CD4-positive, CD25-positive, alpha-beta regulatory T cell (primary cell): ENCODE results near the gene PJA2. TPM values are rescaled to one million over a fixed set of nuclear protein-coding genes. Genes with fewer than 3 reads are reported as not detected.

ENCODE experiments used
- ATAC-seq, 2 donors: fragments of 150-1000 bp; cut with Tn5 transposase; one replicate each; pipeline ENCODE4 v1.10.0; 2021; ENCODE audit warnings: low read depth in 2 of 2, moderate number of reproducible peaks in 2 of 2, moderate library complexity in 1 of 2
- DNase-seq, 3 donors: peaks; one replicate each; pipeline versions ENCODE4 v3.0.0 to v3.0.0-alpha.2; 2012 to 2022; ENCODE audit warnings: mixed read lengths in 1 of 3
- H3K27ac ChIP-seq: one replicate; pipeline ENCODE4 v1.7.0; 2013; ENCODE audit warnings: mild to moderate bottlenecking, low read length; ENCODE audit not compliant: insufficient read depth, poor library complexity, severe bottlenecking
- H3K27me3 ChIP-seq: one replicate; pipeline ENCODE4 v1.7.0; 2013; ENCODE audit warnings: low read length; ENCODE audit not compliant: control insufficient read depth, insufficient read depth
- H3K36me3 ChIP-seq: one replicate; pipeline ENCODE4 v1.7.0; 2013; ENCODE audit warnings: mild to moderate bottlenecking, low read length, moderate library complexity; ENCODE audit not compliant: control insufficient read depth, insufficient read depth
- H3K4me1 ChIP-seq: 2 replicates; pipeline ENCODE4 v1.7.0; 2013; ENCODE audit warnings: mild to moderate bottlenecking, low read length; ENCODE audit not compliant: insufficient read depth, control insufficient read depth, poor library complexity, severe bottlenecking
- H3K4me3 ChIP-seq: one replicate; pipeline ENCODE4 v1.7.0; 2013; ENCODE audit warnings: low read depth, mild to moderate bottlenecking, low read length, moderate library complexity
- H3K9me3 ChIP-seq, 2 experiments: 1 replicate in 1 of 2; 2 replicates in 1 of 2; pipeline ENCODE4 v1.7.0; 2013; ENCODE audit warnings: low read length in 2 of 2, mild to moderate bottlenecking in 1 of 2, moderate library complexity in 1 of 2; ENCODE audit not compliant: control insufficient read depth in 2 of 2
- H3K27ac Mint-ChIP-seq, 3 donors: one replicate each; pipeline ENCODE4 v1.8.0; 2020 to 2022; ENCODE audit warnings: mild to moderate bottlenecking in 3 of 3, mixed read lengths in 3 of 3, moderate library complexity in 2 of 3
- H3K27me3 Mint-ChIP-seq: one replicate; pipeline ENCODE4 v1.8.0; 2022; ENCODE audit warnings: mild to moderate bottlenecking, mixed read lengths
- H3K36me3 Mint-ChIP-seq: one replicate; pipeline ENCODE4 v1.8.0; 2020; ENCODE audit warnings: mixed read lengths
- H3K4me1 Mint-ChIP-seq, 4 donors: one replicate each; pipeline ENCODE4 v1.8.0; 2020 to 2022; ENCODE audit warnings: mixed read lengths in 4 of 4, mild to moderate bottlenecking in 1 of 4
- H3K4me3 Mint-ChIP-seq, 4 donors: one replicate each; pipeline ENCODE4 v1.8.0; 2020 to 2022; ENCODE audit warnings: mild to moderate bottlenecking in 4 of 4, mixed read lengths in 4 of 4, moderate library complexity in 3 of 4
- H3K9me3 Mint-ChIP-seq, 7 donors: one replicate each; pipeline ENCODE4 v1.8.0; 2020 to 2022; ENCODE audit warnings: mixed read lengths in 7 of 7, mild to moderate bottlenecking in 3 of 7, moderate library complexity in 2 of 7
- polyA plus RNA-seq, 4 donors: library from polyadenylated mRNA; unstranded; fragments of 300-500 nt; fragmentation: Illumina TruSeq; gene quantifications; one replicate each; pipeline ENCODE4 v1.2.3, GENCODE V29; 2021
- total RNA-seq: library from RNA; stranded (reverse); gene quantifications from one replicate; pipeline ENCODE4 v1.2.3, GENCODE V29; 2022

PJA2 gene
- total and polyA plus RNA-seq, 5 donors from 2014 or later: 56.5 to 73.7 (median 63.7) TPM

- no peak overlapping the region for H3K27ac ChIP-seq
- H3K36me3 Mint-ChIP-seq: peaks cover 51% of the 10 kb centered on the region
- no peaks in the 10 kb centered on the region for H3K4me1 ChIP-seq
- peaks cover 0 to 5% of the 10 kb centered on the region in 2 experiments for H3K9me3 ChIP-seq
- peaks cover 55% of the 10 kb centered on the region for H3K36me3 ChIP-seq
- no peak overlapping the region for H3K4me3 ChIP-seq
- H3K4me3 Mint-ChIP-seq: no peak overlapping the region
- H3K27me3 Mint-ChIP-seq: no peaks in the 10 kb centered on the region
- H3K27me3 ChIP-seq: no peaks in the 10 kb centered on the region
- DNase-seq: no peak
- no peak overlapping the region for H3K27ac Mint-ChIP-seq
- H3K4me1 Mint-ChIP-seq: peaks cover 11 to 56% (median 39%) of the 10 kb centered on the region in 4 donors
- peaks cover 0 to 6% (median 2%) of the 10 kb centered on the region in 7 donors for H3K9me3 Mint-ChIP-seq
- ATAC-seq: no peak
Observed at GRCh38 chr5:109364977-109365376, 44.8 kb downstream of the PJA2 start.

DNA sequence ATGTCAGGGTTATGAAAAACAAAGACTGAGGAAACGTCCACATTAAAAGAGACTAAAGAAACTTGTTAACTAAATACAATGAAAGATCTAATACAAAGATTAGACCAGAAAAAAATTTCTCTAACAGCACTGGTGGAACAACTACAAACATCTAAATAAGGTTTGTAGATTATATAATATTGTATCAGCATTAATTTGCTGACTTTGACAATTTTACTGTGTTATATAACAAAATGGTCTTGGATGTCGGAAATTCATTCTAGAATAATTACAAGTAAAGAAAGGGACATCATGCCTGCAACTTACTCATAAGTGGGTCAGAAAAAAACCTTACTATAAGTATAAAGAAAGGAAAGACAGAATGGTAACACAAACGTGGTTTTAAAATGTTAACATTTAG, 50.1 kb downstream of the PJA2 start:
- Histone ChIP-seq H3K36me3 (peaks cover 64% of the 10 kb centered on the region), H3K4me1 (no peaks in the 10 kb centered on the region), H3K27ac (no peak overlapping the region), H3K4me3 (no peak overlapping the region), H3K27me3 (no peaks in the 10 kb centered on the region), H3K9me3 (no peaks in the 10 kb centered on the region)
- Mint-ChIP-seq H3K4me1 (peaks cover 20 to 29% (median 25%) of the 10 kb centered on the region in 4 donors), H3K27ac (peak overlapping the region in 1 of 3 donors; percentile 38), H3K9me3 (no peaks in the 10 kb centered on the region), H3K36me3 (peaks cover 42% of the 10 kb centered on the region), H3K27me3 (no peaks in the 10 kb centered on the region), H3K4me3 (no peak overlapping the region)
- DNase-seq: no peak
- no peak for ATAC-seq

GRCh38 chr5:109357807-109358206, 52.0 kb downstream of the PJA2 start:
- Mint-ChIP-seq H3K27ac (no peak overlapping the region), H3K9me3 (no peaks in the 10 kb centered on the region), H3K4me1 (peaks cover 15 to 29% (median 18%) of the 10 kb centered on the region in 4 donors), H3K36me3 (peaks cover 34% of the 10 kb centered on the region), H3K27me3 (no peaks in the 10 kb centered on the region), H3K4me3 (no peak overlapping the region)
- Histone ChIP-seq H3K36me3 (peaks cover 64% of the 10 kb centered on the region), H3K4me1 (no peaks in the 10 kb centered on the region), H3K9me3 (no peaks in the 10 kb centered on the region), H3K27ac (no peak overlapping the region), H3K4me3 (no peak overlapping the region), H3K27me3 (no peaks in the 10 kb centered on the region)
- no peak for ATAC-seq
- DNase-seq: no peak

DNA sequence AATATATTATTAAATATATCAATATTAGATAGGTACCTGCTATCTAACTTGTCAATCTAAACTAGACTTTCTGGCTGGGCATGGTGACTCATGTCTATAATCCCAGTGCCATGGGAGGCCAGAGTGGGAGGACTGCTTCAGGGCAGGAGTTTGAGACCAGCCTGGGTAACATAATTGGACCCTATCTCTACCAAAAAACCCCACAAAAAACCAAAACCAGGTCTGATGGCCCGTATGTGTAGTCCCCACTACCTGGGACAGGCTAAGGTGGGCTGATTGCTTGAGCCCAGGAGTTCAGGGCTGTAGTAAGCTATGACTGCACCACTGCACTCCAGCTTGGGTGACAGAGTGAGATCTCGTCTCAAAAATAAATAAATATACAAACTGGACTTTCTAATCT, 55.0 kb downstream of the PJA2 start:
- Histone ChIP-seq H3K27ac (no peak overlapping the region), H3K4me3 (no peak overlapping the region), H3K4me1 (peaks cover 3% of the 10 kb centered on the region), H3K27me3 (no peaks in the 10 kb centered on the region), H3K36me3 (peaks cover 55% of the 10 kb centered on the region), H3K9me3 (no peaks in the 10 kb centered on the region)
- peaks cover 34% of the 10 kb centered on the region for H3K36me3 Mint-ChIP-seq
- DNase-seq: no peak
- H3K27ac Mint-ChIP-seq: no peak overlapping the region
- no peak for ATAC-seq
- H3K9me3 Mint-ChIP-seq: no peaks in the 10 kb centered on the region
- no peak overlapping the region for H3K4me3 Mint-ChIP-seq
- no peaks in the 10 kb centered on the region for H3K27me3 Mint-ChIP-seq
- peaks cover 15 to 27% (median 21%) of the 10 kb centered on the region in 4 donors for H3K4me1 Mint-ChIP-seq

- ATAC-seq: no peak
- no peaks in the 10 kb centered on the region for H3K27me3 Mint-ChIP-seq
- Histone ChIP-seq H3K4me3 (no peak overlapping the region), H3K27ac (no peak overlapping the region), H3K36me3 (peaks cover 55% of the 10 kb centered on the region), H3K9me3 (no peaks in the 10 kb centered on the region), H3K4me1 (peaks cover 3% of the 10 kb centered on the region), H3K27me3 (no peaks in the 10 kb centered on the region)
- H3K4me1 Mint-ChIP-seq: peaks cover 27 to 34% (median 29%) of the 10 kb centered on the region in 4 donors
- no peak for DNase-seq
- no peaks in the 10 kb centered on the region for H3K9me3 Mint-ChIP-seq
- H3K4me3 Mint-ChIP-seq: no peak overlapping the region
- peak overlapping the region in 1 of 3 donors; percentile 26 for H3K27ac Mint-ChIP-seq
- peaks cover 34% of the 10 kb centered on the region for H3K36me3 Mint-ChIP-seq
Observed at GRCh38 chr5:109351988-109352864, 57.5 kb downstream of the PJA2 start.

DNA sequence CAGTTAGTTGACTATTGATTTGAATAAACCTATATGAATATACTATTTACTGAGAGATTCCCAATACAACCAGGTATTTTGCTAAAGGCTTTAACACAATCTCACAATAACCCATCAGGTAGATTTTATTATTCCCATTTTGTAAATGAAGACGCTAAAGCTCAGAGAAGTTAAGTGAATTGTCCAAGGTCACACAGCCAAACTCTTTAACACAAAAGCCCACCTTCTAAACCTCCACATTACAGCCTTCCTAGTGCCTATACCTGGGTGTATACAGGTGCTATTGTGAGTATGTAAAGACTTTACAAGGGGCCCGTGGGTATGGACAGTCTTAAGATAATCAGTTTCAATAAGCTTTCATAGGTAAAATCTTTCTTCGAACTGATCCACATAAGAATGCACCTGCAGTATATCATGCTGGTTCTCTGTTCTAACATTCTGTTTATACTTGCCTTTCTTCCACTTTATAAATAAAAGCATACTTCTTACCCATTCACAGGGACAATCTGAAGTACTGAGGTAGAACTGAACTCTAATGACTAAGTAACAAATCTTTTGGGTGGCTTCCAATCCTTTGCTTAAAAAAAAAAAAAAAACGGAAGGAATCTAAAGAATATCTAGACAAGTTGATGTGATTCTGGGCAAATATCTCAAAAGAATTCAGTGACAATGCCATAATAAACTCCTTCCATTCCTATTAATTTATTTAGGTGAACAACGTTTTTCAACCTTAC, 59.1 kb downstream of the PJA2 start:
- H3K4me1 Mint-ChIP-seq: peaks cover 23 to 35% (median 30%) of the 10 kb centered on the region in 4 donors
- H3K36me3 Mint-ChIP-seq: peaks cover 38% of the 10 kb centered on the region
- H3K4me1 ChIP-seq: peaks cover 3% of the 10 kb centered on the region

DNA sequence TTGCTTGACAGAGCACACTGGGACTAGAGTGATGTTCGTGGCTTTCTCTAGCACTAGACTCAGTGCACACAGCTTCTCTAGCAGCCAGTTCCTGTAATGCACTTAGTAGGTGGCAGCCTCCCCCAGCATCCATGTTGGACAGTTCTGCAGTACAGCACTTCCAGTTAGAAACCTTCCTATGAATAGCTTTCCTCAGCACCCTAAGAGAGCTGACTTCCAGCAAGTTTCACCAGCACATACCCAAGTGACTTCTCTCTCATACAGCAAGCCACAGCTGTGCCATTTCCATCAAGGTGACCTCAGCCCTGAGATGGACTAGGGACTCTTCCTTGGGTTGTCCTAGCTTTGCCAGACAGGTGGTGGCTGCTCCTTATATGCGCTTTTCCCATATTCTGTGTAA, 60.4 kb downstream of the PJA2 start:
- Mint-ChIP-seq H3K36me3 (peaks cover 40% of the 10 kb centered on the region), H3K4me1 (peaks cover 21 to 34% (median 28%) of the 10 kb centered on the region in 4 donors), H3K27me3 (no peaks in the 10 kb centered on the region), H3K9me3 (no peaks in the 10 kb centered on the region), H3K27ac (peak overlapping the region in 1 of 3 donors; percentile 17), H3K4me3 (no peak overlapping the region)
- Histone ChIP-seq H3K9me3 (no peaks in the 10 kb centered on the region), H3K27ac (no peak overlapping the region), H3K27me3 (no peaks in the 10 kb centered on the region), H3K36me3 (peaks cover 62% of the 10 kb centered on the region), H3K4me3 (no peak overlapping the region), H3K4me1 (peaks cover 3% of the 10 kb centered on the region)
- DNase-seq (no peak), ATAC-seq (no peak)

More for the DNA sequence above, 59.1 kb downstream of the PJA2 start:
- Histone ChIP-seq H3K27ac (no peak overlapping the region), H3K36me3 (peaks cover 61% of the 10 kb centered on the region), H3K9me3 (no peaks in the 10 kb centered on the region), H3K4me3 (no peak overlapping the region), H3K27me3 (no peaks in the 10 kb centered on the region)
- H3K4me3 Mint-ChIP-seq: no peak overlapping the region
- H3K9me3 Mint-ChIP-seq: no peaks in the 10 kb centered on the region
- H3K27ac Mint-ChIP-seq: no peak overlapping the region
- no peak for DNase-seq
- no peak for ATAC-seq
- no peaks in the 10 kb centered on the region for H3K27me3 Mint-ChIP-seq
